ENCODE measurements around the gene ATAD2B.

DNA sequence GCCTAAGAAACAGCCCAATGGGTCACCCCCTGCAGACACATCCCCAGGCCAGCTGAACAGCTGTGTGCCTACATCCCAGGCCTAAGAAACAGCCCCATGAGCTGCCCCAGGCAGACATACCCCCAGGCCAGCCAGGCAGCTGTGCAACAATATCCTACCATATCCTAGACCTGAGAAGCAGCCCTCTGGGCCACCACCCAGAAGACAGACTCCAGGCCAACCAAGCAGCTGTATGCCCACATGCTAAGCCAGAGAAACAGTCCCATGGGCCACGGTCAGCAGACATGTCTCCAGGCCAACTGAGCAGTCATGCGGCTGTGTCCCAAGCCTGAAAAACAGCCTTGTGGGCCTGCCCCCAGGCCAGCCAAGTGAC lies 205.5 kb downstream of the ATAD2B start:
- TF ChIP-seq, protein P1, sequence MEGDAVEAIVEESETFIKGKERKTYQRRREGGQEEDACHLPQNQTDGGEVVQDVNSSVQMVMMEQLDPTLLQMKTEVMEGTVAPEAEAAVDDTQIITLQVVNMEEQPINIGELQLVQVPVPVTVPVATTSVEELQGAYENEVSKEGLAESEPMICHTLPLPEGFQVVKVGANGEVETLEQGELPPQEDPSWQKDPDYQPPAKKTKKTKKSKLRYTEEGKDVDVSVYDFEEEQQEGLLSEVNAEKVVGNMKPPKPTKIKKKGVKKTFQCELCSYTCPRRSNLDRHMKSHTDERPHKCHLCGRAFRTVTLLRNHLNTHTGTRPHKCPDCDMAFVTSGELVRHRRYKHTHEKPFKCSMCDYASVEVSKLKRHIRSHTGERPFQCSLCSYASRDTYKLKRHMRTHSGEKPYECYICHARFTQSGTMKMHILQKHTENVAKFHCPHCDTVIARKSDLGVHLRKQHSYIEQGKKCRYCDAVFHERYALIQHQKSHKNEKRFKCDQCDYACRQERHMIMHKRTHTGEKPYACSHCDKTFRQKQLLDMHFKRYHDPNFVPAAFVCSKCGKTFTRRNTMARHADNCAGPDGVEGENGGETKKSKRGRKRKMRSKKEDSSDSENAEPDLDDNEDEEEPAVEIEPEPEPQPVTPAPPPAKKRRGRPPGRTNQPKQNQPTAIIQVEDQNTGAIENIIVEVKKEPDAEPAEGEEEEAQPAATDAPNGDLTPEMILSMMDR (IDR thresholded peaks at IDR 0.05; ENCODE audit: low read depth, low read length, missing input control) = no peak
- TF ChIP-seq, protein P2, sequence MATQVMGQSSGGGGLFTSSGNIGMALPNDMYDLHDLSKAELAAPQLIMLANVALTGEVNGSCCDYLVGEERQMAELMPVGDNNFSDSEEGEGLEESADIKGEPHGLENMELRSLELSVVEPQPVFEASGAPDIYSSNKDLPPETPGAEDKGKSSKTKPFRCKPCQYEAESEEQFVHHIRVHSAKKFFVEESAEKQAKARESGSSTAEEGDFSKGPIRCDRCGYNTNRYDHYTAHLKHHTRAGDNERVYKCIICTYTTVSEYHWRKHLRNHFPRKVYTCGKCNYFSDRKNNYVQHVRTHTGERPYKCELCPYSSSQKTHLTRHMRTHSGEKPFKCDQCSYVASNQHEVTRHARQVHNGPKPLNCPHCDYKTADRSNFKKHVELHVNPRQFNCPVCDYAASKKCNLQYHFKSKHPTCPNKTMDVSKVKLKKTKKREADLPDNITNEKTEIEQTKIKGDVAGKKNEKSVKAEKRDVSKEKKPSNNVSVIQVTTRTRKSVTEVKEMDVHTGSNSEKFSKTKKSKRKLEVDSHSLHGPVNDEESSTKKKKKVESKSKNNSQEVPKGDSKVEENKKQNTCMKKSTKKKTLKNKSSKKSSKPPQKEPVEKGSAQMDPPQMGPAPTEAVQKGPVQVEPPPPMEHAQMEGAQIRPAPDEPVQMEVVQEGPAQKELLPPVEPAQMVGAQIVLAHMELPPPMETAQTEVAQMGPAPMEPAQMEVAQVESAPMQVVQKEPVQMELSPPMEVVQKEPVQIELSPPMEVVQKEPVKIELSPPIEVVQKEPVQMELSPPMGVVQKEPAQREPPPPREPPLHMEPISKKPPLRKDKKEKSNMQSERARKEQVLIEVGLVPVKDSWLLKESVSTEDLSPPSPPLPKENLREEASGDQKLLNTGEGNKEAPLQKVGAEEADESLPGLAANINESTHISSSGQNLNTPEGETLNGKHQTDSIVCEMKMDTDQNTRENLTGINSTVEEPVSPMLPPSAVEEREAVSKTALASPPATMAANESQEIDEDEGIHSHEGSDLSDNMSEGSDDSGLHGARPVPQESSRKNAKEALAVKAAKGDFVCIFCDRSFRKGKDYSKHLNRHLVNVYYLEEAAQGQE (IDR thresholded peaks at IDR 0.05) = no peak
- TF ChIP-seq RXRA (IDR thresholded peaks at IDR 0.05) = no peak
- no peak for TF ChIP-seq TAF1 (conservative IDR thresholded peaks at IDR 0.05)
- TF ChIP-seq, protein P3, sequence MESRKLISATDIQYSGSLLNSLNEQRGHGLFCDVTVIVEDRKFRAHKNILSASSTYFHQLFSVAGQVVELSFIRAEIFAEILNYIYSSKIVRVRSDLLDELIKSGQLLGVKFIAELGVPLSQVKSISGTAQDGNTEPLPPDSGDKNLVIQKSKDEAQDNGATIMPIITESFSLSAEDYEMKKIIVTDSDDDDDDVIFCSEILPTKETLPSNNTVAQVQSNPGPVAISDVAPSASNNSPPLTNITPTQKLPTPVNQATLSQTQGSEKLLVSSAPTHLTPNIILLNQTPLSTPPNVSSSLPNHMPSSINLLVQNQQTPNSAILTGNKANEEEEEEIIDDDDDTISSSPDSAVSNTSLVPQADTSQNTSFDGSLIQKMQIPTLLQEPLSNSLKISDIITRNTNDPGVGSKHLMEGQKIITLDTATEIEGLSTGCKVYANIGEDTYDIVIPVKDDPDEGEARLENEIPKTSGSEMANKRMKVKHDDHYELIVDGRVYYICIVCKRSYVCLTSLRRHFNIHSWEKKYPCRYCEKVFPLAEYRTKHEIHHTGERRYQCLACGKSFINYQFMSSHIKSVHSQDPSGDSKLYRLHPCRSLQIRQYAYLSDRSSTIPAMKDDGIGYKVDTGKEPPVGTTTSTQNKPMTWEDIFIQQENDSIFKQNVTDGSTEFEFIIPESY (IDR thresholded peaks at IDR 0.05) = no peak
- TF ChIP-seq RAD21 (IDR thresholded peaks at IDR 0.05) = no peak
- no peak for TF ChIP-seq HNF4A (conservative IDR thresholded peaks at IDR 0.05)
- TF ChIP-seq JUND (IDR thresholded peaks at IDR 0.05) = no peak
- TF ChIP-seq, protein P4, sequence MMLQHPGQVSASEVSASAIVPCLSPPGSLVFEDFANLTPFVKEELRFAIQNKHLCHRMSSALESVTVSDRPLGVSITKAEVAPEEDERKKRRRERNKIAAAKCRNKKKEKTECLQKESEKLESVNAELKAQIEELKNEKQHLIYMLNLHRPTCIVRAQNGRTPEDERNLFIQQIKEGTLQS (IDR thresholded peaks at IDR 0.05) = no peak
- no peak for TF ChIP-seq FOXA1 (IDR thresholded peaks at IDR 0.05)
- TF ChIP-seq GABPA (IDR thresholded peaks at IDR 0.05 in 1 of 2, conservative IDR thresholded peaks at IDR 0.05 in 1 of 2) = no peak
- no peak for TF ChIP-seq YY1 (IDR thresholded peaks at IDR 0.05)
- TF ChIP-seq, protein P5, sequence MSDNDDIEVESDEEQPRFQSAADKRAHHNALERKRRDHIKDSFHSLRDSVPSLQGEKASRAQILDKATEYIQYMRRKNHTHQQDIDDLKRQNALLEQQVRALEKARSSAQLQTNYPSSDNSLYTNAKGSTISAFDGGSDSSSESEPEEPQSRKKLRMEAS (IDR thresholded peaks at IDR 0.05) = no peak
- no peak for TF ChIP-seq EGR1 (IDR thresholded peaks at IDR 0.05; ENCODE audit: low read depth in 2 of 2)
